ENCODE data around the gene PKDCC. TPM values are rescaled to one million over a fixed set of nuclear protein-coding genes. Genes with fewer than 3 reads are reported as not detected.

Gene PKDCC
- total and polyA plus RNA-seq, 2 donors from 2014 or later = 28.1 to 52.2 TPM

GRCh38 chr2:42044939-42045338 lies 2.9 kb upstream of the PKDCC start:
- FAIRE-seq = no peak
- DNase-seq = peak in 1 of 5 donors; percentile 56
- Histone ChIP-seq H3K4me1 (ENCODE audit: control insufficient read depth in 2 of 3, insufficient read depth in 2 of 3, low read depth in 1 of 3, low read length in 3 of 3) (peaks cover 0 to 6% (median 0%) of the 10 kb centered on the region in 3 donors), H3K27me3 (ENCODE audit: control insufficient read depth, insufficient read depth, low read length) (no peaks in the 10 kb centered on the region), H3K4me3 (ENCODE audit: low read length in 3 of 3) (no peak overlapping the region), H3K36me3 (ENCODE audit: control insufficient read depth in 2 of 3, insufficient read depth in 3 of 3, low read length in 3 of 3) (no peaks in the 10 kb centered on the region), H3K27ac (ENCODE audit: low read depth in 2 of 2, low read length in 2 of 2) (no peak overlapping the region), H3K9ac (ENCODE audit: low read length in 3 of 3) (no peak overlapping the region), H3K9me3 (ENCODE audit: control insufficient read depth in 2 of 3, insufficient read depth in 1 of 3, low read length in 3 of 3) (no peaks in the 10 kb centered on the region)
- TF ChIP-seq CTCF (IDR thresholded peaks at IDR 0.05; ENCODE audit: borderline replicate concordance, extremely low read depth, insufficient read depth) = no peak
- intact Hi-C loops (cut with DNase I) = no loop called here

GRCh38 chr2:42045352-42045751 lies 2.5 kb upstream of the PKDCC start:
- TF ChIP-seq CTCF (IDR thresholded peaks at IDR 0.05; ENCODE audit: borderline replicate concordance, extremely low read depth, insufficient read depth) = no peak
- intact Hi-C loops (cut with DNase I) = no loop called here
- no peaks in the 10 kb centered on the region for H3K36me3 ChIP-seq (ENCODE audit: control insufficient read depth in 2 of 3, insufficient read depth in 3 of 3, low read length in 3 of 3)
- DNase-seq (no peak), FAIRE-seq (no peak)
- H3K9ac ChIP-seq (ENCODE audit: low read length in 3 of 3) = no peak overlapping the region
- no peak overlapping the region for H3K27ac ChIP-seq (ENCODE audit: low read depth in 2 of 2, low read length in 2 of 2)
- no peaks in the 10 kb centered on the region for H3K9me3 ChIP-seq (ENCODE audit: control insufficient read depth in 2 of 3, insufficient read depth in 1 of 3, low read length in 3 of 3)
- H3K4me1 ChIP-seq (ENCODE audit: control insufficient read depth in 2 of 3, insufficient read depth in 2 of 3, low read depth in 1 of 3, low read length in 3 of 3) = peaks cover 0 to 6% (median 2%) of the 10 kb centered on the region in 3 donors
- no peak overlapping the region for H3K4me3 ChIP-seq (ENCODE audit: low read length in 3 of 3)
- no peaks in the 10 kb centered on the region for H3K27me3 ChIP-seq (ENCODE audit: control insufficient read depth, insufficient read depth, low read length)

- intact Hi-C loops (cut with DNase I) = no loop called here
- peak in 4 of 5 donors; percentile 61 to 84 (median 80) for DNase-seq
- H3K9ac ChIP-seq (ENCODE audit: low read length in 3 of 3) = no peak overlapping the region
- no peaks in the 10 kb centered on the region for H3K9me3 ChIP-seq (ENCODE audit: control insufficient read depth in 2 of 3, insufficient read depth in 1 of 3, low read length in 3 of 3)
- no peak for FAIRE-seq
- TF ChIP-seq CTCF (IDR thresholded peaks at IDR 0.05; ENCODE audit: borderline replicate concordance, extremely low read depth, insufficient read depth) = no peak
- peaks cover 0 to 10% (median 9%) of the 10 kb centered on the region in 3 donors for H3K4me1 ChIP-seq (ENCODE audit: control insufficient read depth in 2 of 3, insufficient read depth in 2 of 3, low read depth in 1 of 3, low read length in 3 of 3)
- peak overlapping the region in 1 of 3 donors; percentile 80 for H3K4me3 ChIP-seq (ENCODE audit: low read length in 3 of 3)
- no peaks in the 10 kb centered on the region for H3K36me3 ChIP-seq (ENCODE audit: control insufficient read depth in 2 of 3, insufficient read depth in 3 of 3, low read length in 3 of 3)
- H3K27me3 ChIP-seq (ENCODE audit: control insufficient read depth, insufficient read depth, low read length) = no peaks in the 10 kb centered on the region
- no peak overlapping the region for H3K27ac ChIP-seq (ENCODE audit: low read depth in 2 of 2, low read length in 2 of 2)
These were observed 1.7 kb upstream of the PKDCC start for GRCh38 chr2:42045848-42046748.

Measured in kidney (tissue), 14 donors.